BLaER1 (cell line): ENCODE results near the gene TFRC.
"Not testable (repeated sequence)": the region's sequence is repeated elsewhere in the genome, so short reads cannot be mapped to it uniquely, and the experiment has no call there.

ENCODE experiments used
- H3K27ac ChIP-seq: shearing (Covaris generic); formaldehyde crosslinking; 2 replicates; pipeline ENCODE4 v1.8.1; 2022
- H3K27me3 ChIP-seq: shearing (Covaris generic); formaldehyde crosslinking; 2 replicates; pipeline ENCODE4 v1.8.1; 2022
- H3K36me3 ChIP-seq: shearing (Covaris generic); formaldehyde crosslinking; 2 replicates; pipeline ENCODE4 v1.8.1; 2022
- H3K4me1 ChIP-seq: shearing (Covaris generic); formaldehyde crosslinking; 2 replicates; pipeline ENCODE4 v1.8.1; 2022
- H3K4me2 ChIP-seq: shearing (Covaris generic); formaldehyde crosslinking; 2 replicates; pipeline ENCODE4 v1.8.1; 2022
- H3K4me3 ChIP-seq: shearing (Covaris generic); formaldehyde crosslinking; 2 replicates; pipeline ENCODE4 v1.8.1; 2022
- H3K9ac ChIP-seq: shearing (Covaris generic); formaldehyde crosslinking; 2 replicates; pipeline ENCODE4 v1.8.1; 2022
- H3K9me3 ChIP-seq: shearing (Covaris generic); formaldehyde crosslinking; 2 replicates; pipeline ENCODE4 v1.8.1; 2022
- H4K20me1 ChIP-seq: shearing (Covaris generic); formaldehyde crosslinking; 2 replicates; pipeline ENCODE4 v1.8.1; 2022
- Cebpa-rat ChIP-seq: shearing (Covaris generic); IDR thresholded peaks from 2 replicates; pipeline ENCODE4 v1.8.1; 2022

TFRC gene

GRCh38 chr3:196063456-196063855 lies 18.4 kb downstream of the TFRC start:
- Histone ChIP-seq H3K36me3 (peaks cover 100% of the 10 kb centered on the region), H4K20me1 (peaks cover 69% of the 10 kb centered on the region), H3K9ac (no peak overlapping the region)

GRCh38 chr3:196063049-196063448 lies 18.8 kb downstream of the TFRC start:
- Histone ChIP-seq H3K27ac (no peak overlapping the region), H3K9me3 (no peaks in the 10 kb centered on the region), H3K4me2 (no peak overlapping the region), H3K9ac (no peak overlapping the region), H3K4me3 (no peak overlapping the region), H4K20me1 (peaks cover 68% of the 10 kb centered on the region), H3K36me3 (peaks cover 100% of the 10 kb centered on the region), H3K4me1 (no peaks in the 10 kb centered on the region), H3K27me3 (no peaks in the 10 kb centered on the region)
- no peak for TF ChIP-seq Cebpa-rat

More at GRCh38 chr3:196063456-196063855, 18.4 kb downstream of the TFRC start:
- Histone ChIP-seq H3K4me1 (no peaks in the 10 kb centered on the region), H3K27ac (no peak overlapping the region), H3K9me3 (no peaks in the 10 kb centered on the region), H3K4me2 (no peak overlapping the region), H3K4me3 (no peak overlapping the region), H3K27me3 (no peaks in the 10 kb centered on the region)
- no peak for TF ChIP-seq Cebpa-rat

GRCh38 chr3:196060834-196061233 lies 21.1 kb downstream of the TFRC start:
- H3K27ac ChIP-seq = no peak overlapping the region
- peaks cover 100% of the 10 kb centered on the region for H3K36me3 ChIP-seq
- no peaks in the 10 kb centered on the region for H3K4me1 ChIP-seq
- no peak overlapping the region for H3K4me2 ChIP-seq
- peaks cover 63% of the 10 kb centered on the region for H4K20me1 ChIP-seq
- no peak overlapping the region for H3K9ac ChIP-seq
- H3K4me3 ChIP-seq = no peak overlapping the region
- H3K27me3 ChIP-seq = no peaks in the 10 kb centered on the region
- no peaks in the 10 kb centered on the region for H3K9me3 ChIP-seq
- no peak for TF ChIP-seq Cebpa-rat

GRCh38 chr3:196057760-196058331 lies 24.0 kb downstream of the TFRC start:
- no peak overlapping the region for H3K4me2 ChIP-seq
- TF ChIP-seq Cebpa-rat = no peak
- H3K36me3 ChIP-seq = peaks cover 100% of the 10 kb centered on the region
- no peaks in the 10 kb centered on the region for H3K9me3 ChIP-seq
- no peaks in the 10 kb centered on the region for H3K4me1 ChIP-seq
- H3K27me3 ChIP-seq = no peaks in the 10 kb centered on the region
- no peak overlapping the region for H3K27ac ChIP-seq
- H4K20me1 ChIP-seq = peaks cover 78% of the 10 kb centered on the region; the same call in 1 of the 2 replicates
- H3K9ac ChIP-seq = no peak overlapping the region
- H3K4me3 ChIP-seq = no peak overlapping the region

- not testable (repeated sequence) for H3K9ac ChIP-seq, H3K27me3 ChIP-seq, H3K4me2 ChIP-seq, H3K4me3 ChIP-seq, H3K4me1 ChIP-seq, H3K27ac ChIP-seq, H3K9me3 ChIP-seq
- H3K36me3 ChIP-seq = peaks cover 100% of the 10 kb centered on the region
- H4K20me1 ChIP-seq = peaks cover 85% of the 10 kb centered on the region; the same call in 1 of the 2 replicates
Measured at GRCh38 chr3:196056371-196056770, 25.5 kb downstream of the TFRC start.

DNA sequence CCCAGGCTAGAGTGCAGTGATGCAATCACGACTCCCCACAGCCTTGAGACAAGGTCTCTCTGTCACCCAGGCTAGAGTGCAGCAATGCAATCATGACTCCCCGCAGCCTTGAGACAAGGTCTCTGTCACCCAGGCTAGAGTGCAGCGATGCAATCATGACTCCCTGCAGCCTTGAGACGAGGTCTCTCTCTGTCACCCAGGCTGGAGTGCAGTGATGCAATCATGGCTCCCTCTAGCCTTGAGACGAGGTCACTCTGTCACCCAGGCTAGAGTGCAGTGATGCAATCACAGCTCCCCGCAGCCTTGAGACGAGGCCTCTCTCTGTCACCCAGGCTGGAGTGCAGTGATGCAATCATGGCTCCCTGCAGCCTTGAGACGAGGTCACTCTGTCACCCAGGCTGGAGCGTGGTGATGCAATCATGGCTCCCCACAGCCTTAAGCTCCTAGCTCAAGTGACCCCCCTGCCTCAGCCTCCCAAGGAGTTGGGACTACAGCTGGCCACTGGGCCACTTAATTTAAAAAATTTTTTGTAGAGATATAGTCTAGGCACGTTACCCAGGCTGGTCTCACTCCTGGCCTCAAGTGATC lies 26.1 kb downstream of the TFRC start:
- no peak overlapping the region for H3K4me3 ChIP-seq
- peaks cover 85% of the 10 kb centered on the region; the same call in 1 of the 2 replicates for H4K20me1 ChIP-seq
- no peak overlapping the region for H3K4me2 ChIP-seq
- no peak overlapping the region for H3K27ac ChIP-seq
- no peaks in the 10 kb centered on the region for H3K4me1 ChIP-seq
- no peaks in the 10 kb centered on the region for H3K27me3 ChIP-seq
- TF ChIP-seq Cebpa-rat = 0 out of 2 replicates have a peak, but pooled peaks have one; percentile 52
- no peaks in the 10 kb centered on the region for H3K9me3 ChIP-seq
- peaks cover 100% of the 10 kb centered on the region for H3K36me3 ChIP-seq
- no peak overlapping the region for H3K9ac ChIP-seq

DNA sequence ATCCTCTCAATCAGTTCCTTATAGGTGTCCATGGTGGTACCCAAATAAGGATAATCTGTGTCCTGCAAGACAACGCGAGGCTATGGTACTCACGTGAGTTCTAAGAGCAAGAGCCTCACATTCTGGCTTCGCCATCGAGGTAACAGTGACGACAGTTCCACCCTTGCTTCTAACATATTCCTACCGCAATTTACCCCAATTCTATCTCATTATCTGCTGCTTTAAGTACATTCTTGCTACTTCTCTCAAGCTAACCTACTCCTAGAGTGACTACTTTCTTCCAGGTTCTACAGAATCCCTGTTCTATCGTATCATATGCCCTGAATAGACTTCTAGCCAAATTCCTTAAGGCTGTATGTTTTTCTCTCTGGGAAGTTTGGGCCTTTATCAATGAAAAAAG lies 26.6 kb downstream of the TFRC start:
- Histone ChIP-seq H3K4me3 (no peak overlapping the region), H3K36me3 (peaks cover 100% of the 10 kb centered on the region), H3K4me1 (no peaks in the 10 kb centered on the region), H3K4me2 (no peak overlapping the region), H3K27ac (no peak overlapping the region), H3K27me3 (no peaks in the 10 kb centered on the region), H4K20me1 (peaks cover 85% of the 10 kb centered on the region; the same call in 1 of the 2 replicates), H3K9ac (no peak overlapping the region), H3K9me3 (no peaks in the 10 kb centered on the region)
- TF ChIP-seq Cebpa-rat = no peak

DNA sequence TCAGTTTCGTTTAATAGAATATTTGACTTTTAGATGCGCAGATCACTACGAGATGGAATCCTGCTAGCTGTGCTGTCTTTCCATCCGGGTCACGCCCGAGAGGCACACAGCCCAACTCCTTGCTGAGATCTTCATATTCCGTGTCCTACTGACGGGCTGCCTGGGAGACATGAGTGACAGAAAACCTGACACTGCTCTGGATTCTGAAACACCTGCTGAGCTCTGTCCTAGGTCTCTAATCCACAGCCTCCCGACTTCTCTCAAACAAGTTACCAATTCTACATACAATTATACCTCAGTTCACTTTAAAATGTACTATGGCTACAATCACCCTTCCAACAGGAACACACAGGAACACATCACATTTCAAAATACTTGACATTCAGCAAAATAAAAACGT lies 27.2 kb downstream of the TFRC start:
- H3K9ac ChIP-seq = no peak overlapping the region
- no peaks in the 10 kb centered on the region for H3K9me3 ChIP-seq
- H3K4me1 ChIP-seq = no peaks in the 10 kb centered on the region
- H4K20me1 ChIP-seq = peaks cover 85% of the 10 kb centered on the region
- no peak for TF ChIP-seq Cebpa-rat
- H3K4me3 ChIP-seq = no peak overlapping the region
- H3K27ac ChIP-seq = no peak overlapping the region
- H3K36me3 ChIP-seq = peaks cover 100% of the 10 kb centered on the region
- no peak overlapping the region for H3K4me2 ChIP-seq
- H3K27me3 ChIP-seq = no peaks in the 10 kb centered on the region

DNA sequence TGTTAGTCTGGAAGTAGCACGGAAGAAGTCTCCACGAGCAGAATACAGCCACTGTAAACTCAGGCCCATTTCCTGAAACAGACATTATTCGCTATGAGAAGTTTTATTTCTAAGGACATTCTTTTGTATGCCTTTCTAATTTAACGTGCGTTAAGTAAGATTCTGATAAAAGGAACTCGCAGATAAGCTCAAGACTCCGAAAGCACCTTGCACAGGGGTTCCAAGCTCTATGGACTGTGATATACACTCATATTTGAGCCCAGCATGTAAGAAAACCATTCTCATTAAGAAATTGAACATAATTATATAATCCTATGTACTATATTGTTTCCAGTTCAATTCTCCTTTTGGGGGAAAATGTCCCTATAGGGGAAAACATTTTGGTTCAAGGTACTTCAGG lies 28.4 kb downstream of the TFRC start:
- H3K27ac ChIP-seq = no peak overlapping the region
- peaks cover 88% of the 10 kb centered on the region for H4K20me1 ChIP-seq
- no peaks in the 10 kb centered on the region for H3K9me3 ChIP-seq
- peaks cover 100% of the 10 kb centered on the region for H3K36me3 ChIP-seq
- H3K4me3 ChIP-seq = no peak overlapping the region
- H3K4me2 ChIP-seq = no peak overlapping the region
- H3K4me1 ChIP-seq = no peaks in the 10 kb centered on the region
- H3K9ac ChIP-seq = no peak overlapping the region
- no peaks in the 10 kb centered on the region for H3K27me3 ChIP-seq
- no peak for TF ChIP-seq Cebpa-rat

GRCh38 chr3:196051282-196052076 lies 30.4 kb downstream of the TFRC start:
- H3K4me1 ChIP-seq = no peaks in the 10 kb centered on the region
- H3K9me3 ChIP-seq = no peaks in the 10 kb centered on the region
- H3K27me3 ChIP-seq = no peaks in the 10 kb centered on the region
- H4K20me1 ChIP-seq = peaks cover 84% of the 10 kb centered on the region
- no peak overlapping the region for H3K27ac ChIP-seq
- no peak overlapping the region for H3K4me3 ChIP-seq
- no peak overlapping the region for H3K9ac ChIP-seq
- no peak for TF ChIP-seq Cebpa-rat
- peaks cover 100% of the 10 kb centered on the region for H3K36me3 ChIP-seq
- no peak overlapping the region for H3K4me2 ChIP-seq
